GM18873 (cell line): ENCODE results near the gene SIK3.

Experiments used
- ATAC-seq: cut with Tn5 transposase; IDR thresholded peaks from one replicate; pipeline ENCODE4 v1.9.1; 2021; ENCODE audit warnings: mild to moderate bottlenecking, moderate library complexity, moderate number of reproducible peaks; ENCODE audit not compliant: unreplicated experiment, low FRiP score

SIK3 gene

GRCh38 chr11:117081908-117082307 is 16.3 kb downstream of the SIK3 start:
- ATAC-seq, result no peak

- no peak for ATAC-seq
These were observed 17.9 kb downstream of the SIK3 start for GRCh38 chr11:117080370-117080769.

GRCh38 chr11:117076941-117077691 is 21.1 kb downstream of the SIK3 start:
- no peak for ATAC-seq

GRCh38 chr11:117075186-117075585 is 23.0 kb downstream of the SIK3 start:
- ATAC-seq, result no peak

- ATAC-seq, result no peak
These were observed 24.1 kb downstream of the SIK3 start for GRCh38 chr11:117074119-117074518.

GRCh38 chr11:117073539-117073938 is 24.7 kb downstream of the SIK3 start:
- no peak for ATAC-seq

- no peak for ATAC-seq
These were observed 25.4 kb downstream of the SIK3 start for GRCh38 chr11:117072517-117073461.

- no peak for ATAC-seq
These were observed 26.9 kb downstream of the SIK3 start for GRCh38 chr11:117071344-117071787.

- ATAC-seq, result no peak
These were observed 28.2 kb downstream of the SIK3 start for GRCh38 chr11:117070016-117070415.

- ATAC-seq, result no peak
These were observed 29.8 kb downstream of the SIK3 start for GRCh38 chr11:117068303-117068860.

- ATAC-seq, result no peak
These were observed 31.3 kb downstream of the SIK3 start for GRCh38 chr11:117066959-117067358.

GRCh38 chr11:117064275-117064674 is 34.0 kb downstream of the SIK3 start:
- no peak for ATAC-seq

- no peak for ATAC-seq
These were observed 35.7 kb downstream of the SIK3 start for GRCh38 chr11:117062498-117062897.

GRCh38 chr11:117061256-117061655 is 37.0 kb downstream of the SIK3 start:
- no peak for ATAC-seq

GRCh38 chr11:117059611-117060148 is 38.5 kb downstream of the SIK3 start:
- ATAC-seq, result no peak

- no peak for ATAC-seq
These were observed 39.4 kb downstream of the SIK3 start for GRCh38 chr11:117058761-117059261.

- no peak for ATAC-seq
These were observed 40.5 kb downstream of the SIK3 start for GRCh38 chr11:117057727-117058126.

- ATAC-seq, result no peak
These were observed 40.9 kb downstream of the SIK3 start for GRCh38 chr11:117057317-117057716.

- no peak for ATAC-seq
These were observed 42.8 kb downstream of the SIK3 start for GRCh38 chr11:117055469-117055868.

- no peak for ATAC-seq
These were observed 43.8 kb downstream of the SIK3 start for GRCh38 chr11:117054382-117054781.
